Measurements from ENCODE around the gene EFNA1.

DNA sequence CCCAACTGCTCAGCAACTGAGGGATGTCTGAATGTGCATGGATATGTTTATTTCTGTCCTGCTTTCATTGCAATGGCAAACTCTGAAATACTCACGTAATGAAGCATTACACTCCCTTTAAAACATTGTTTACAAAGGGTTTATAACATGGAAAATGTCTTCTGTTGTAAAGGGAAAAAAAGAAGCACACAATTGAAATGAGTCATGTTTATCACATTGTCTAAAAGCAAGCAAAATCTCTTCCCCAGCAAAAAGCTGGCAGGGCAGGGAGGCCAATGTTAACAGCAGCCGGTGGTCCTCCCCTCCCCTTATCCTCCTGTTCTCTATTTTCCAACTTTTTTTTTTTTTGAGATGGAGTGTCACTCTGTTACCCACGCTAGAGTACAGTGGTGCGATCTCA is 3.9 kb upstream of the EFNA1 start:
- TF ChIP-seq, protein P1, sequence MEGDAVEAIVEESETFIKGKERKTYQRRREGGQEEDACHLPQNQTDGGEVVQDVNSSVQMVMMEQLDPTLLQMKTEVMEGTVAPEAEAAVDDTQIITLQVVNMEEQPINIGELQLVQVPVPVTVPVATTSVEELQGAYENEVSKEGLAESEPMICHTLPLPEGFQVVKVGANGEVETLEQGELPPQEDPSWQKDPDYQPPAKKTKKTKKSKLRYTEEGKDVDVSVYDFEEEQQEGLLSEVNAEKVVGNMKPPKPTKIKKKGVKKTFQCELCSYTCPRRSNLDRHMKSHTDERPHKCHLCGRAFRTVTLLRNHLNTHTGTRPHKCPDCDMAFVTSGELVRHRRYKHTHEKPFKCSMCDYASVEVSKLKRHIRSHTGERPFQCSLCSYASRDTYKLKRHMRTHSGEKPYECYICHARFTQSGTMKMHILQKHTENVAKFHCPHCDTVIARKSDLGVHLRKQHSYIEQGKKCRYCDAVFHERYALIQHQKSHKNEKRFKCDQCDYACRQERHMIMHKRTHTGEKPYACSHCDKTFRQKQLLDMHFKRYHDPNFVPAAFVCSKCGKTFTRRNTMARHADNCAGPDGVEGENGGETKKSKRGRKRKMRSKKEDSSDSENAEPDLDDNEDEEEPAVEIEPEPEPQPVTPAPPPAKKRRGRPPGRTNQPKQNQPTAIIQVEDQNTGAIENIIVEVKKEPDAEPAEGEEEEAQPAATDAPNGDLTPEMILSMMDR (IDR thresholded peaks at IDR 0.05): no peak
- TF ChIP-seq POLR2A (IDR thresholded peaks at IDR 0.05): no peak
